HG03135 (cell line): ENCODE data around the gene TNFRSF19.

Source experiments
- ATAC-seq: cut with Tn5 transposase; IDR thresholded peaks from one replicate; pipeline ENCODE4 v1.9.1; 2021; ENCODE audit warnings: mild to moderate bottlenecking, moderate library complexity; ENCODE audit not compliant: unreplicated experiment

TNFRSF19 gene

DNA sequence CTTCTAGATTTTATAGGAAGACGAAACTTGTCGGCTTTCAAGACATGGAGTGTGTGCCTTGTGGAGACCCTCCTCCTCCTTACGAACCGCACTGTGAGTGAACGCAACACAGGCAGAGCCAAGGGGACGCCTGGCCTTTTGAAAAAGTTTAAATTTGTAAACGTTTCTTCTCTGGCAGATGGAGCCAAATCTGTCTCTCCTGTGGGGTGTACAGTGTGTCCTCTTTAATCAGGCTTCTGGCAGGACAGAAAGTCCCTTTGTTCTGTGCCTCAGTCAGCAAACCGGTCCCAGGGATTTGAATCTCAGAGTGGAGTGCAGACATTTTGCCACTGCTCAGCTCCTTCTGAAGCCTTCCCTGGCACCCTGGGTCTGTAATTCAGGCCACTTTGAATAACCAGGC is 56.5 kb downstream of the TNFRSF19 start:
- no peak for ATAC-seq

- no peak for ATAC-seq
Measured at GRCh38 chr13:23627410-23627809, 57.2 kb downstream of the TNFRSF19 start.

DNA sequence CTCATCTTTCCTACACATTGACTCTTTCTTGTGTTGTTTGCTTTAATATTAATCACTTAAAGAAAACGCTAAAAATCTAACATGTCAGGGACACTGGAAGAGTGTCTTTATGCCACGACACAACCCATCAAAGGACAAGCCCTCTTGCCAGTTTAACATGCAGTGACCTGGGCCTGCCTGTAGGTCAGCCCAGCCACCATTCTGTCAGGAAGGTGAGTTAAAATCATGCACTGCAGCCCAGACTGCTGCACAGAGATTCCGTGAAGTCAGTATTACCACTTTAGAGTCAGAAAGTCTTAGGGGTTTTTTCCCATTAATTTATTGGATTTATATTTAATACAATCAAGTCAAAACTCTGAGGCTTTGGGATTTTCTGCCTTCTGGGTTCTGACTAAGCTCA is 58.0 kb downstream of the TNFRSF19 start:
- no peak for ATAC-seq

GRCh38 chr13:23628765-23629565 is 58.8 kb downstream of the TNFRSF19 start:
- ATAC-seq = no peak

GRCh38 chr13:23629566-23630272 is 59.5 kb downstream of the TNFRSF19 start:
- no peak for ATAC-seq

DNA sequence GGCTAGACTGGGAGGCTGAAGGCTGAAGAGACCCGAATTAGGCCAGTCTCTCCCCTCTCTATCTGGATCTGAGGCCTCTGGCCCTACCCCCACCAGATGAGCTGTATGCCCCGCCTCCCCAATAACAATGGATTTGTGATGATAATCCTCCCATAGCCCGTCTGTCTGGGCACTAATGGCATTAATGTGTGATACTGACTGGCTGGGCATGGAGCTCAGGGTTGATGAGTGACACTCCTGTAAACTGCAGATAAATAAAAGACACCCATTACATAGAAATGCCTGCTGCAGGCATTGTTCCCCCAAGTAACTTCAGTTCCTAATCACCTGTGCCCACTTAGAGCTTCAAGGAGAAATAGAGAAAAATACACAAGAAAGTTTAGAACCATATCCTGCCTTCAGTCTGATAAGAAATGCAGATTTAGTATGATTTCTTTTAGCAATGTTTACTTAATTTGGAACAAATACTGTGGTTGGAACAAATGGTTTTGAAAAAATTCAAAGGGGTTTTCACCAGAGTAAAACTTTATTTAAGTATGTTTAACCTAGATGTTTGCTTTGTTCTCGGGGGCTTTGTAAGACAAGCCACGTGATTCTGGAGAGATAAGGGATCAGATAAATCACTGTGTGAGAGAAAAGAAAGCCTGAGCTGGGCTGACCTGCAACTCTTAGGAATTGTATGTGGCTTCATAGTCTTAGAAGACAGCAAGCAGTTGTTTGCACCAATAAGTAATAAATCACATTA is 60.3 kb downstream of the TNFRSF19 start:
- no peak for ATAC-seq

- ATAC-seq = no peak
Measured at GRCh38 chr13:23631311-23632047, 61.3 kb downstream of the TNFRSF19 start.

DNA sequence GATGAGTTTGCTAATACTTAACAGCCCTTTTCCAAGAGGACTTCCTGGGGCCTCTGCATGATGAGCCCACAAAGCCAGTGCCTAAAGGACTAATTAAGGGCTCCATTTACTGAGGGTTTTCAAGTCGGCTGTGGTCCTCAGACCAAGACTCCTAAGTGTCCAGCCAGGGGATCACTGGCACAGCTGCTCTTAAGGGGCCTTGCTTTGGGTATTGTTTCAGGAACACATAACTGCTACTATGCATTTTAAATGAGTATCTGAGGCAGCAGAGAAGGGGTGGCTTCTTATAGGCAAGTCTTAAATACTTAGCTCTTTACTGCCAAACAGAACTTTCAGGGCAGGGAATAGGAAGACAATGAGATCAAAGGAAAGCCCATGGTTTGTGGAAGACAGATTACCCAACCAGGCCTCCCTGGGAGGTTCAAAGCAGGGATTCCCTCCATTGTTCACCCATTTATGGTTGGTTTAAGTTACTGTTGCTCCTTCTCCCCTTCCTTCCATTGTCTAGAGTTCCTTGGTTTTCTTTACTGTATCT is 61.9 kb downstream of the TNFRSF19 start:
- no peak for ATAC-seq

DNA sequence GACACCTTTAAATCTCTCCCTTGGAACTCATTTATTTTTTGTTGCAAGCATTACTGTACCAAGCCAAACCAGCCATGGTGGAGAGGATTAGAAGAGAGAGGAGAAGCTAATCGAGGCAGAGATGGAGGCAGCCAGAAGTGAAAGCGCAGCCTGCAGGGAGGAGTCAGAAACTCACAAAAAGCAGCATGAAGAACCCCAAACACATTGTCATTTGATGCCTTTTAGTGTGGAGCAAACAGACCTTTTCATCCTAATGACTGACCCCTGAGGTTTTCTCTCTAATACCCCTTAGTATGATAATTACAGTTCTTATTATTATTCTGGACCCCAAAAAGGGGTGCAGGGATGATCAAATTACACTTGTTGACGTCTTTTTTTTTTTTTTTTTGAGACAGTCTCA is 62.5 kb downstream of the TNFRSF19 start:
- ATAC-seq = no peak

- ATAC-seq = no peak
Measured at GRCh38 chr13:23634897-23635296, 64.7 kb downstream of the TNFRSF19 start.

DNA sequence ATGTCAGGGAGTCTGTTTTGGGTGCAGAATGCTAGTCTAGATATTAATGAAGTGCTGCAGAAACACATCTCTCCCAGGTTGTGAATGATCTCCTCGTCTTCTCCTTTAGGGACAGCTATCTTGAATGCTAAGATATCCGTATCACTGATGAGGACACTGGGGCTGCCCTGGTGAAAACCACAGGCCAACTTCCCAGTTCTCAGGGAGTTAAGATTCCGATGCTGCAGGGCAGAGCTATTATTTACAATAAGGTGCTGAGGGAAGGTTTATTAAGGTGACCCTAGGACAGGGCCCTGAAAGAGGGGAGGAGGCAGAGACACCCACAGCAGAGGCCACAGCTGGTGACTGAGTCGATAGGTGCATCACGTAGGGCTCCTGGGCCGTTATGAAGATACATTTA is 66.1 kb downstream of the TNFRSF19 start:
- no peak for ATAC-seq

- ATAC-seq = no peak
Measured at GRCh38 chr13:23637829-23638228, 67.6 kb downstream of the TNFRSF19 start.

- no peak for ATAC-seq
Measured at GRCh38 chr13:23639674-23640073, 69.5 kb downstream of the TNFRSF19 start.

DNA sequence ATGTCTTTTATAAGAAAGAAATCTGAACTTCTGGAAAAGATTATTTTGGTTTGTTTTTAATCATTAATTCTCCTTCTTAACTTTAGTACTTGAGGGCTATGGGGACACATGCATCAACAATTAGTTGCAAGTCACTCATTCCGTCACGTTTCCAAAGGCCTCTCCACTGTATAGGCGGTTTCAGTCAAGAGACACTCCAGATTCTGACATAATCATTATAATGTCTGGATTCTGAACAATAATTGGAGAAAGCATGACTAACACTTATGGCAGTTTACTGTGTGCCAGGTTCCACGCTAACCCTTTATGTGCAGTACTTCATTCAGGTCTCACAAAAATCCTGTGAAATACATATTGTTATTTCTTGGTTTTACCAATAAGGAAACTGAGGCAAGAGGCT is 71.9 kb downstream of the TNFRSF19 start:
- ATAC-seq = no peak

GRCh38 chr13:23643338-23644125 is 73.3 kb downstream of the TNFRSF19 start:
- ATAC-seq = no peak

DNA sequence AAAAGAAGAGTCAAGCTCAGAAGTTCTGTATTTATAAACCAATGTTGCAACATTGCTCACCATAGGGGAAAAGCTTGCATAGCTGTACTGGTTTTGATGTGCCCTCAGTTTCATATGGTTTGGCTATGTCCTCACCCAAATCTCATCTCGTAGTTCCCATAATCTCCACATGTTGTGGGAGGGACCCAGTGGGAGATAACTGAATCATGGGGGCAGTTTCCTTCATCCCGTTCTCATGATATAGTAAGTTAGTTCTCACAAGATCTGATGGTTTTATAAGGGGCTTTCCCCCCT is 73.9 kb downstream of the TNFRSF19 start:
- no peak for ATAC-seq

DNA sequence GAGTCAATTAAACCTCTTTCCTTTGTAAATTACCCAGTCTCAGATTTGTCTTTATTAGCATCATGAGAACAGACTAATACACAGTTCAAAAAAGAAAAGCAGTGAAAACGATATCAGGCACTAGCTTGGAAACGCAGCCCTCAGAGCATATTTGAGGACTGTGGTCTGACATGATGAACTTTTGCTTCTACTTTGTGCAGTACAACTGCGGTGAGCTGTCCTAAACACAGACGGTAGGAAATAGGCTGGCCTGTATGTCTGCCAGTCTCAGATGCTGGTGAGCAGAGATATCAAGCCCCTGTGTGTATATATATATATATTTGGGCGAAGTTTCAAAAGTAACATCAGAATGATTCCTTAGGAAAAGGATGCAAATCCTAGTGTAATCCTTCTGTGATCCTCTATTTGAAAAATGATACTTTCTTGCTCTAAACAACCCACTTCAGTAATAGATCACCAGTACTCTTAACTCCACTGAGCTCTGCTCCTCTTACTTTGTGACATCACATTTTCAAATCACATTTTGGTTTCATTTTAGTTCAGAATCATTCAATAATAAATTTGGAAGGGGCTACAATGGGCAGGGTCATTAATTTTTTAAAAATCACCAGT is 74.4 kb downstream of the TNFRSF19 start:
- no peak for ATAC-seq

DNA sequence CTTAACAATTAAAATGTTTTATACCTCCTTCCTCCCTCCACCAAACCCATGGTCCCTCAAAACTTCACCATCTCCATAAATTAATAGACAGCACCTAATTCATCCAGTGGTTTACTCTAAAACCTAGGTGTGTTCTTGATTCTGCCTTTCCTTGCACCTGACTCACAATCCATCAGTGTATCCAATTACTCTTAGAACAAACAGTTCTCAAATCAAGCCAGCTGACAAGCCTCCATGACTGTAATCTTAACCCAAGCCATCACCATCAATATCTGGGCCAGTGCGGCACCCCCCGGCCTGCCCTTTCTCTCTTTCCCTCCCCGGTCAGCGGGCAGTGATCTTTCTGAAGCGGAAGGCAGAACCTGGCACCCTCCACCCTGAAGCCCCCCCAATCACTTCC is 75.6 kb downstream of the TNFRSF19 start:
- ATAC-seq = no peak

- ATAC-seq = no peak
Measured at GRCh38 chr13:23651439-23651838, 81.2 kb downstream of the TNFRSF19 start.

DNA sequence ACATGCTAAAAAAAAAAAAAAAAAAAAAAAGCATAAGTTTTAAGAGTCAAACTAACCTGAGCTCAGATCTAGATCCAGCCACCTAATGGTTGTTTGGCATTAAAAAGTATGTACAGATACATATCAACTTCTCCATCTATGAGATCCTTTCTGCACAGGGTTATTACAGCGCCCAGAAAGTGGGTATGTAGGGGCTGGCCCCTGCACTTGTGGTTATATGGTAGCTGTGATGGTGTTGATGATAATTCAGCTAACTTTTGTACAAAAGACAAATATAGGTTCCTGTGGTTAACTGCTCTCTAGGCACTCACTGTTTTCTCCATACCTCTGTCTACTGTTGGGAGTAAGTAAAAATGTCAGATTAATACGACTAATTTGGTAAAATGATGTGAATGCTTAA is 81.7 kb downstream of the TNFRSF19 start:
- no peak for ATAC-seq
